ENCODE results near the gene ALG5.

The ALG5 gene

GRCh38 chr13:36915896-36916640 is 83.1 kb downstream of the ALG5 start:
- DNase-seq (ENCODE audit: low read depth in 2 of 2) = no peak

GRCh38 chr13:36915106-36915505 is 84.0 kb downstream of the ALG5 start:
- no peak for DNase-seq (ENCODE audit: low read depth in 2 of 2)

GRCh38 chr13:36914648-36915047 is 84.5 kb downstream of the ALG5 start:
- DNase-seq (ENCODE audit: low read depth in 2 of 2) = no peak

GRCh38 chr13:36913463-36913862 is 85.7 kb downstream of the ALG5 start:
- no peak for DNase-seq (ENCODE audit: low read depth in 2 of 2)

- DNase-seq (ENCODE audit: low read depth in 2 of 2) = no peak
Observed at GRCh38 chr13:36912973-36913372, 86.2 kb downstream of the ALG5 start.

GRCh38 chr13:36912369-36912768 is 86.8 kb downstream of the ALG5 start:
- no peak for DNase-seq (ENCODE audit: low read depth in 2 of 2)

- no peak for DNase-seq (ENCODE audit: low read depth in 2 of 2)
Observed at GRCh38 chr13:36910545-36910944, 88.6 kb downstream of the ALG5 start.

- DNase-seq (ENCODE audit: low read depth in 2 of 2) = no peak
Observed at GRCh38 chr13:36907821-36908220, 91.3 kb downstream of the ALG5 start.

GRCh38 chr13:36907266-36907665 is 91.9 kb downstream of the ALG5 start:
- no peak for DNase-seq (ENCODE audit: low read depth in 2 of 2)

- DNase-seq (ENCODE audit: low read depth in 2 of 2) = no peak
Observed at GRCh38 chr13:36905944-36906343, 93.2 kb downstream of the ALG5 start.

- DNase-seq (ENCODE audit: low read depth in 2 of 2) = no peak
Observed at GRCh38 chr13:36903925-36904595, 95.1 kb downstream of the ALG5 start.

Data from activated CD4-positive, alpha-beta T cell treated with anti-CD3 and anti-CD28 coated beads for 24 hours (primary cell).